Neural progenitor cell (in vitro differentiated cells): ENCODE measurements around the gene TSEN34.
"Not testable (repeated sequence)": the region's sequence is repeated elsewhere in the genome, so short reads cannot be mapped to it uniquely, and the experiment has no call there.

Experiments
- CTCF ChIP-seq: fragments of 200-600 bp; sonication (generic); IDR thresholded peaks from 2 replicates; pipeline ENCODE4 v1.5.1; 2017; ENCODE audit warnings: antibody characterized with exemption, mild to moderate bottlenecking
- EZH2 ChIP-seq: fragments of 200-600 bp; sonication (generic); IDR thresholded peaks from 2 replicates; pipeline ENCODE4 v1.6.1; 2017; ENCODE audit warnings: antibody characterized with exemption, mild to moderate bottlenecking, moderate library complexity

- not testable (repeated sequence) for TF ChIP-seq CTCF, EZH2
These were observed 48.6 kb downstream of the TSEN34 start for GRCh38 chr19:54239491-54240371.
